Activated naive CD4-positive, alpha-beta T cell treated with anti-CD3 and anti-CD28 coated beads, Interleukin-2, amount 10 ng/mL, durations not matched to agents 7 days and 5 days (primary cell): ENCODE results near the gene INSYN1.
"Not testable (repeated sequence)": the region's sequence is repeated elsewhere in the genome, so short reads cannot be mapped to it uniquely, and the experiment has no call there.

Source experiments
- CTCF ChIA-PET: fragments of 350-600 bp; sonication (Branson Sonifier 250); formaldehyde crosslinking; loops from one replicate; lab custom pipeline; 2021; ENCODE audit warnings: antibody characterized with exemption; lab: Charles Lee
- DNase-seq: peaks from one replicate; pipeline ENCODE4 v3.0.0-alpha.2; 2020
- H3K27ac Mint-ChIP-seq: one replicate; pipeline ENCODE4 v1.8.0; 2021; ENCODE audit warnings: mild to moderate bottlenecking, moderate library complexity, mixed read lengths
- H3K27me3 Mint-ChIP-seq: one replicate; pipeline ENCODE4 v1.8.0; 2021; ENCODE audit warnings: mild to moderate bottlenecking, mixed read lengths
- H3K36me3 Mint-ChIP-seq: one replicate; pipeline ENCODE4 v1.8.0; 2021; ENCODE audit warnings: mixed read lengths
- H3K4me1 Mint-ChIP-seq: one replicate; pipeline ENCODE4 v1.8.0; 2021; ENCODE audit warnings: mixed read lengths
- H3K4me3 Mint-ChIP-seq: one replicate; pipeline ENCODE4 v1.8.0; 2021; ENCODE audit warnings: mild to moderate bottlenecking, moderate library complexity, mixed read lengths
- H3K9me3 Mint-ChIP-seq: one replicate; pipeline ENCODE4 v1.8.0; 2021; ENCODE audit warnings: mixed read lengths

INSYN1 gene

DNA sequence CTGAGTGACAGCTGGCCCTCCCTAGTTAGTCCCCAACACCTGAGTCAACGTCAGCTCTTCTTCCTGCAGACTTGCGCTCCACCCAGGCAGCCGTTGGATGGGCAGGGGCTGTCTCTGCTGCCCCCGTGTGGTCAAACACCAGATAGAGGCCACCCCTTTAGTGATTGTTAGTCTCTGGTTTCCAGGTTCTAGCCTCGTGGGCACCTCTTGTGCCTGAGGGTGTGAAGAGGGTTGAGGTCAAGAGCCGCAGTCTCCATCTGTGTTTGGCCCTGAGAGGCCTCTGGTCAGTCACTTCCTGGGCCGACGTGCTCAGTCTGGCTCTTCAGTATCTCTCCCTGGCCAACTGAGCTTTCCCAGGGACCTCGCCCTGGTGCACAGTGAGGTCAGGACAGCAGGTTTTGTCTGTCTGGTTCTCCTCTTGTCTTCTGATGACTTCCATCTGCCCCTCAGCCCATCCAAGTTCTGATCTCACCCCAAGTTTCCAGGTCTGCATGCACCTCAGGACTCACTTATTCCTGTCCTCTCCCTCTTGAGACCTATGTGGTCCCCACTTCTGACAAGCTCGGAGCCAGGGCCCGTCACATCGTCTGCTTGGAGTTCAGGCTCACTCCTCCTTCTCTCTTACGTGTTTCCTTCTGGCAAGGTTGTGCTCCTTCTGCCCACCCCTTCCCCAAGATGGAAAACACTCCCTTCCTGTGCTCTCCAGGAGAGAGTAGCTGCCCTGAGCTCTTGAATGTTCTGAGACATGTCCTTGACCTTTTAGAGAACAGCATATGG, 48.1 kb downstream of the INSYN1 start:
- Mint-ChIP-seq H3K27me3 (peaks cover 38% of the 10 kb centered on the region), H3K27ac (no peak overlapping the region), H3K36me3 (no peaks in the 10 kb centered on the region), H3K4me1 (peaks cover 4% of the 10 kb centered on the region), H3K9me3 (no peaks in the 10 kb centered on the region), H3K4me3 (no peak overlapping the region)
- peak; percentile 80 for DNase-seq
- CTCF ChIA-PET, result interaction anchor here (0.6 to 10.9 kb wide), 27 partner anchors 8 to 468 kb away, joined by 3 to 275 read pairs (median 4); partner anchors contain the start of gene NPTN

DNA sequence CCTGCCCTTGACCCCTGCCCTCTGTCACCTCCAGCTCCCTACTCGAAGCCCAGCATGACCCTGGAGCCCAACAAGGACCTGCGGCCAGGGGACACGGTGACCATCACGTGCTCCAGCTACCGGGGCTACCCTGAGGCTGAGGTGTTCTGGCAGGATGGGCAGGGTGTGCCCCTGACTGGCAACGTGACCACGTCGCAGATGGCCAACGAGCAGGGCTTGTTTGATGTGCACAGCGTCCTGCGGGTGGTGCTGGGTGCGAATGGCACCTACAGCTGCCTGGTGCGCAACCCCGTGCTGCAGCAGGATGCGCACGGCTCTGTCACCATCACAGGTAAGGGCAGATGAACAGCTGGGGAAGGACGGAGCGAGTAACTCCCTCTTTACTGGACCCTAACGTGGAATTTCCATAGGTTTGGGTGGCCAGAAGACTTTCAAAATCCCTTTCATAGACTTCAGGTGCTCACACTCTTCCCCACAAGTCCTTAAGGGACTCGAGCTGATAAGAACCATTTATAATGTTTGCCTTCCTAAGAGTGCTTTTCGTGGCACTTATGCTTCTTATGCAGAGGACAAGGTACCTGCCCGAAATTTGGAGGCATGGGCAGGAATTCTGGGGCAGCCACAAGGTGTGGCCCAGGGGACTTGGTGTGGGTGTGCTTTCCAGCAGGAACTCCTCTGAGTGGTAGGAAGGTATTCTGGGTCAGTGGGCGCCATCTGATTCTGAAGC, 48.8 kb downstream of the INSYN1 start:
- not testable (repeated sequence) for H3K36me3 Mint-ChIP-seq, DNase-seq
- H3K27me3 Mint-ChIP-seq, result peaks cover 45% of the 10 kb centered on the region

DNA sequence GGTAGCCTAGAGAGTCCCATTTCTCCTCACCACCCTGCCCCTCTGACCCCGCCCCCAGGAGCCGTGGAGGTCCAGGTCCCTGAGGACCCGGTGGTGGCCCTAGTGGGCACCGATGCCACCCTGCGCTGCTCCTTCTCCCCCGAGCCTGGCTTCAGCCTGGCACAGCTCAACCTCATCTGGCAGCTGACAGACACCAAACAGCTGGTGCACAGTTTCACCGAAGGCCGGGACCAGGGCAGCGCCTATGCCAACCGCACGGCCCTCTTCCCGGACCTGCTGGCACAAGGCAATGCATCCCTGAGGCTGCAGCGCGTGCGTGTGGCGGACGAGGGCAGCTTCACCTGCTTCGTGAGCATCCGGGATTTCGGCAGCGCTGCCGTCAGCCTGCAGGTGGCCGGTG, 49.5 kb downstream of the INSYN1 start:
- DNase-seq, H3K4me3 Mint-ChIP-seq, H3K9me3 Mint-ChIP-seq, H3K27ac Mint-ChIP-seq, H3K36me3 Mint-ChIP-seq, H3K4me1 Mint-ChIP-seq: not testable (repeated sequence)
- H3K27me3 Mint-ChIP-seq, result peaks cover 52% of the 10 kb centered on the region
- CTCF ChIA-PET, result interaction anchor here (2.8 to 10.9 kb wide), 2 partner anchors 25 to 69 kb away, joined by 34 to 275 read pairs; partner anchors contain the start of gene NPTN

More for the DNA sequence above, 48.8 kb downstream of the INSYN1 start:
- not testable (repeated sequence) for H3K4me1 Mint-ChIP-seq, H3K4me3 Mint-ChIP-seq, H3K27ac Mint-ChIP-seq, H3K9me3 Mint-ChIP-seq
- CTCF ChIA-PET, result interaction anchor here (0.6 to 10.9 kb wide), 22 partner anchors 9 to 467 kb away, joined by 3 to 275 read pairs (median 4); partner anchors contain the start of gene NPTN

DNA sequence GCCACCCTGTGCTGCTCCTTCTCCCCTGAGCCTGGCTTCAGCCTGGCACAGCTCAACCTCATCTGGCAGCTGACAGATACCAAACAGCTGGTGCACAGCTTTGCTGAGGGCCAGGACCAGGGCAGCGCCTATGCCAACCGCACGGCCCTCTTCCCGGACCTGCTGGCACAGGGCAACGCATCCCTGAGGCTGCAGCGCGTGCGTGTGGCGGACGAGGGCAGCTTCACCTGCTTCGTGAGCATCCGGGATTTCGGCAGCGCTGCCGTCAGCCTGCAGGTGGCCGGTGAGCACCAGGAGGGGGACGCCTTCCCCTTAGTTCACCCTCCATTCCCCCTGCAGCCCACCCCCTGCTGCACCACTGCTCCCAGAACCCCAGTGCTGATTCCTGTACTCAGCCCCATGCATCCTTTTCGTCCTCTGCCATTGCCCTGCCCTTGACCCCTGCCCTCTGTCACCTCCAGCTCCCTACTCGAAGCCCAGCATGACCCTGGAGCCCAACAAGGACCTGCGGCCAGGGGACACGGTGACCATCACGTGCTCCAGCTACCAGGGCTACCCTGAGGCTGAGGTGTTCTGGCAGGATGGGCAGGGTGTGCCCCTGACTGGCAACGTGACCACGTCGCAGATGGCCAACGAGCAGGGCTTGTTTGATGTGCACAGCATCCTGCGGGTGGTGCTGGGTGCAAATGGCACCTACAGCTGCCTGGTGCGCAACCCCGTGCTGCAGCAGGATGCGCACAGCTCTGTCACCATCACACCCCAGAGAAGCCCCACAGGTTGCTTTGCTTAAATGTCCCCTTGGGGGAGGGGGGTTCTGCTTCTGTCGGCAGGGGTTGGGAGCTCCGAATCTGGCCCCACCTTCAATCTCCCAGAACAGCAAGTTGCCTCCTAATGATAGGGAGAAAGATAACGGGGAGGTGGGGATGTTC, 50.6 kb downstream of the INSYN1 start:
- H3K27ac Mint-ChIP-seq, H3K4me3 Mint-ChIP-seq, H3K36me3 Mint-ChIP-seq, H3K9me3 Mint-ChIP-seq, DNase-seq: not testable (repeated sequence)
- H3K27me3 Mint-ChIP-seq, result peaks cover 60% of the 10 kb centered on the region
- H3K4me1 Mint-ChIP-seq, result peaks cover 12% of the 10 kb centered on the region
- CTCF ChIA-PET, result interaction anchor here (10.9 kb wide), 1 partner anchor 68 kb away, joined by 275 read pairs; the partner anchor contains the start of gene NPTN

DNA sequence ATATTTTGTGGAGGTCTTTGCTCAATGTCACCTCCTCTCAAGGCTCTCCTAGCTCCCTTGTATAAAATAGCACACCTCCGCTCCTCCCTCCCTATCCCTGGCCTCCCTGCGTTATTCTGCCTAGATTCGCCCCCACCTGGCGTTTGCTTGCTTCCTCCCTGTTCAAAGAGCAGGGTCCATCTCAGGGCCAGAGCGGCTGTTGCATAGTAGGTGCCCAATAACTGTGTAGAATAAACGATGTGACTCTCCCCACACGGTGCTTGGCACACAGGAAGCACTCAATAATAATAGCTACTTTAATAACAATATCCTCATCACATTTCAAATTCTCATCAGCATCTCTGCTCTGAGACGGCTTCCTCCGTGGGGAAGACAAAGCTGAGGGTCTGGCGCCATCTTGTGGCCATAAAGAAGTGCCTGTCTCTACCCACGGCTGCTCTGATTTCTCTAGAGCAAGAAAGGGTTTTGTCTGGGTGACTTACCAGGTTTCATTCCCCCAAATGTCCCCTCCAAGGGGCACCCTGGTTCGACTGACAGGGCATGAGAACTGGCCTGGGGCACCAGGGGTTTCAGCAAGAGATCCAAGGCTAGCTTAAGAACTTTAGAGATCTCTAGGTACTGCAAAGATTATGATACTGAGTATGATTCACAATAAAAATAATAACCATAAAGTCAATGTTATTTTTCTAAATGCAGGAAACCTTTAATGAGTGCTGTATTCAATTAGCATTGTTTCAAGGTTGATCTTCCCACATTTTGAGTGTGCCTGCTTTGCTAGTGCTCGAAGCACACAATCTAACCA, 52.9 kb downstream of the INSYN1 start:
- Mint-ChIP-seq H3K36me3 (no peaks in the 10 kb centered on the region), H3K4me1 (peaks cover 21% of the 10 kb centered on the region), H3K9me3 (no peaks in the 10 kb centered on the region), H3K27ac (no peak overlapping the region), H3K27me3 (peaks cover 72% of the 10 kb centered on the region), H3K4me3 (no peak overlapping the region)
- CTCF ChIA-PET, result interaction anchor here (0.6 to 10.9 kb wide), 19 partner anchors 9 to 459 kb away, joined by 3 to 275 read pairs (median 5); partner anchors contain the start of gene NPTN
- DNase-seq, result peak; percentile 84

DNA sequence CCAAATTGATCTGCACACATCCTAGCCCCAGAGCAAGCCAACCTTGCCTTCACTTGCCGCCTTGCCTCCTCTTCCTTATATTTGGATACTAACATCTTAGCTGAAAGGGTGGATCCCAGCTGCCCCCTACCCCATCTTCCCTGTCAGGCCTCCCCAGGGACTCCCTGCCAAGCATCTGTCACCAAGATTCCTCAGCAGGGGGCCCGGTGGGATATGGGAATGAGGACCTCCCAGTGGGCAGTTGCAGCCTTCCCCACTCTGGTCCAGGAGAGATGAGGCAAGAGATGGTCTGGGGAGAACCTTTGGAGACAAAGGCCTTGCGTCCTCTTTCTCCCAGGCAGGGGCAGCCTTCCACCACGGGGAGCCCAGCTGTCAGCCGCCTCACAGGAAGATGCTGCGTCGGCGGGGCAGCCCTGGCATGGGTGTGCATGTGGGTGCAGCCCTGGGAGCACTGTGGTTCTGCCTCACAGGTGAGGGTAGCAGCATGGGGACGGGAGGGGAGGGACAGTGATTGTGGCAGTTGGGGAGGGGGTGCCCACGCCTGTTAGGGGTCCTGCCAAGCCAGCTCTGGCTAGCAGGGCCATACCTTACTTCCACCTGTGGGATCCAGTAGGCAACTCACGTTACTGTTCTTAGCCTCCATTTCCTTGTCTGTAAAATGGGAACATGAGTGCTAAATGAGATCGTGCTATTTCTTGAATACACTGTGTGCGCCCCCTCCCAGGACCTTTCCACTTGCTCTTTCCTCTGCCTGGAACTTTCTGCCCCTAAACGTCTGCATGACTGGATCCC, 53.7 kb downstream of the INSYN1 start:
- no peak for DNase-seq
- Mint-ChIP-seq H3K4me3 (no peak overlapping the region), H3K27me3 (peaks cover 73% of the 10 kb centered on the region), H3K4me1 (peaks cover 19% of the 10 kb centered on the region), H3K27ac (no peak overlapping the region), H3K36me3 (no peaks in the 10 kb centered on the region), H3K9me3 (no peaks in the 10 kb centered on the region)
- CTCF ChIA-PET, result interaction anchor here (0.6 to 10.9 kb wide), 20 partner anchors 8 to 458 kb away, joined by 3 to 275 read pairs (median 5); partner anchors contain the start of gene NPTN

DNA sequence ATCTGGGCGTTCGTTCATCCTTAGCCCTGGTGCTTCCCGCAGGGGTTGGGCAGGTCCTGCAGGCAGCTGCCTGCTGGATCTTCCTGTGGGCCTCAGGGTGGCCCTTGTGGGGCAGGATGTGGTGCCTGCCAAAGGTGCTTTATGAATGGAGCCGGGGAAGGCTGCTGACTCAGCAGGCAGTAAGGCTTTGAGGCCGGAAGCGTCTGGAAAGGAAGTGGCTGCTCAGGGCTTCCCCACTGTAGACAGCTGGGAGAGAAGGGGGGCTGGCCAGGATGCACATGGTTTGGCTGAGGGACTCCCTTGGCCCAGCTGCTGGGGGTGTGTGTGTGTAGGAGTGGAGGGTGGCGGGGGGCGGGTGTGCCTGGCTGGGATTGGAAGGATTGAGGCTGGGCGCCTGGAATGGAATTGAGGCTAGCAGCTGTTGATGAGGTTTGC, 56.1 kb downstream of the INSYN1 start:
- H3K36me3 Mint-ChIP-seq, result no peaks in the 10 kb centered on the region
- H3K27me3 Mint-ChIP-seq, result peaks cover 84% of the 10 kb centered on the region
- peak overlapping the region; percentile 66 for H3K27ac Mint-ChIP-seq
- H3K4me3 Mint-ChIP-seq, result no peak overlapping the region
- DNase-seq, result peak; percentile 88
- no peaks in the 10 kb centered on the region for H3K9me3 Mint-ChIP-seq
- H3K4me1 Mint-ChIP-seq, result peaks cover 25% of the 10 kb centered on the region
- CTCF ChIA-PET, result interaction anchor here (1.0 to 10.9 kb wide), 4 partner anchors 8 to 136 kb away, joined by 3 to 275 read pairs (median 22); partner anchors contain the start of gene NPTN

DNA sequence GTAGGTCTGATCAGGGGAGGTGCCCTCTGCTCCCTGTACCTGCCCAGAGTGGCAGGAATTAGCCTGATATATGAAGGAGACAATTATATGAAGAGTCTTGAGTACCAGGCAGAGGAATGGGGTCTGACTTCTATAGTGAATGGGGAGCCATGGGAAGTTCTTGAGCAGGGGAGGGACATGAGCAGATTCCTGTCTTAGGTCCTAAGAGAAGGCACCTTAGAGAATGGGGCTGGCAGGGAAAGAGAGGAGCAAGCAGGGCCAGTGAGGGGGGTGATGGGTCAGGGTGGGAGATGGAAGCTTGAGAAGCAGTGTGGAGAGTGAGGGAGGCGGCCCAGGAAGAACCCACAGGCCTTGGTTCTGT, 56.5 kb downstream of the INSYN1 start:
- H3K27ac Mint-ChIP-seq, result peak overlapping the region; percentile 66
- peaks cover 25% of the 10 kb centered on the region for H3K4me1 Mint-ChIP-seq
- no peaks in the 10 kb centered on the region for H3K9me3 Mint-ChIP-seq
- CTCF ChIA-PET, result interaction anchor here (1.0 to 10.9 kb wide), 3 partner anchors 9 to 94 kb away, joined by 3 to 275 read pairs (median 5); partner anchors contain the start of gene NPTN
- no peaks in the 10 kb centered on the region for H3K36me3 Mint-ChIP-seq
- no peak overlapping the region for H3K4me3 Mint-ChIP-seq
- peaks cover 84% of the 10 kb centered on the region for H3K27me3 Mint-ChIP-seq
- DNase-seq, result no peak

DNA sequence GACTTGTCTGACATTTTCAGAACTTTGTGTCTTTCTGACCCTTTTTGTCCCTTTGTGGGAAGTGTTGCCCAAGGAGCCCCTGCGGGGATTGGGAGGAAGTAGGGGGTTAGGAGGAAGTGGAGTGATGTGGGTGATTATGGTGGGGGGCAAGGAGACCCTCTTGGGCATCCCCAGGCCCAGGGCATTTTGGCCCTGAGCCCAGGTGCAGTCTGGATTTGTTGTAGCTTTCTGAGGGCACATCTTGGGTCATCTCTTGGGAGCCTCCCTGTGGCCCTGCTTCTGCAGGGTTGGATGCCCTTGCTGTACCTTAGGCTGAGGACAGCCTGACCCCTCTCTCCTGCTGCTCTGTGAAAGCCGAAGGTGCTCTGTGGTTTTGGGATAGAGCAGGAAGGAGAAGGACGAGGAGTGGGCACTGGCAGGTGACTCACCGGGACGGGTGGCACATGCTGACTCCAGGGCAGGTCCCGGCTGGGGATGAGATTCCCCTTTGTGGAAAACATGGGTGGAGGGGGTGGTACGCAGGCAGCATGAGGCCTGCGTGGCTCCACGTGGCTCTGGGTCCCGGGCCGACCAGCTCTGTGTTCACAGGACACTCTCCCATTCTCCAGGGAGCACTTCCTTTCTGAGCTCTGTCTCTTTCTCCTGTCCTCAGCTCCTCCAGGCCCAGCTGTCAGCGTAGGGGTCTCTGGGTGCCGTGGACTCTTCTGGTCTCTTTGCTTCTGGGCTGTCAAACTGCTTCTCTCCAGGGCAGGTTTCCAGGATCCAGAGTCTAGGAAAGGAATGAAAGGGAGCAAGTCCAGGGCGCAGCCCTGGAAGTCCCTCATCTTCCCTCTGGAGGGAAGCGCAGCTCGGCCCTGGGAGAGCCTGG, 57.1 kb downstream of the INSYN1 start:
- H3K36me3 Mint-ChIP-seq, result no peaks in the 10 kb centered on the region
- peaks cover 25% of the 10 kb centered on the region for H3K4me1 Mint-ChIP-seq
- H3K27me3 Mint-ChIP-seq, result peaks cover 80% of the 10 kb centered on the region
- H3K4me3 Mint-ChIP-seq, result no peak overlapping the region
- CTCF ChIA-PET, result interaction anchor here (1.0 to 10.9 kb wide), 5 partner anchors 9 to 93 kb away, joined by 3 to 275 read pairs (median 5); partner anchors contain the start of gene NPTN
- no peaks in the 10 kb centered on the region for H3K9me3 Mint-ChIP-seq
- DNase-seq, result no peak
- no peak overlapping the region for H3K27ac Mint-ChIP-seq

DNA sequence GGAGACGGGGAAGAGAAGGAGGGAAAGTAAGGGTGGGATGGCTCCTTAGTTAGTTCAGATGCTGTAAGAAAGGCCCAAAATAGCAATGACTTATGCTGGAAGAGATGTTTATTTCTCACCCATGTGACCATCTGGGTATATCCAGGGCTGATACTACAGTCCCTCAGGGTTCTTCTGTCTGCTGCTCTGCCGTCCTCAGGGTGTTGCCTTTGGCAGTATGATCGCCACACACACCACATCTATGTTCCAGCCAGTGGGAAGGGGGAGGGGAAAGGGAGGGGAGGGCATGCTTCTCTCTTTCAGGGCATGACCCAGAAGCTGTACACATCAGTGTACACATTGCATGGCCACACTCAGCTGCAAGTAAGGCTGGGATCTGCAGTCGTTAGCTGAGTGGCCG, 58.7 kb downstream of the INSYN1 start:
- Mint-ChIP-seq H3K9me3 (no peaks in the 10 kb centered on the region), H3K4me3 (no peak overlapping the region), H3K4me1 (peaks cover 22% of the 10 kb centered on the region), H3K27me3 (peaks cover 68% of the 10 kb centered on the region), H3K27ac (no peak overlapping the region), H3K36me3 (no peaks in the 10 kb centered on the region)
- CTCF ChIA-PET, result interaction anchor here (0.6 to 3.2 kb wide), 5 partner anchors 14 to 429 kb away, joined by 3 to 18 read pairs (median 3); no protein-coding TSS in a partner anchor
- DNase-seq, result no peak

DNA sequence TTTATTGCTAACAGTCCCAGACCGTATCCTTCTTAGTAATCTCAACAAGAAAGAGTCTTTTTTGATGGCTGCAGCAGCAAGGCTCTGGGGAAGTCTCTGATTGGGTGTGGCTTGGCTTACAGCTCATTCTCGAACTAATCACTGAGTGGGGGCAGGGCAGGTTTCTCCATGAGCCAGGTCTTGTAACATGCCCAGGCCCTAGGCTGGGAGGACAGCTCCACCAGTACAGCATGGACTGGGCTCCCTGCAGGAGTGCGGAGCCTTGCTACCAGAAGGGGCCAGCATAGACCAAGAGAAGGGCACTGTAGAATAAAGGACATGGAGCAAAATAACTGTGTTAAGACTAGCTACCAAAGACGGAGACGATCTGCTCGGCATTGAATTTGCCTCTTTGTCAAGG, 61.8 kb downstream of the INSYN1 start:
- no peak for DNase-seq
- Mint-ChIP-seq H3K4me3 (no peak overlapping the region), H3K9me3 (no peaks in the 10 kb centered on the region), H3K4me1 (peaks cover 5% of the 10 kb centered on the region), H3K36me3 (no peaks in the 10 kb centered on the region), H3K27me3 (peaks cover 67% of the 10 kb centered on the region), H3K27ac (no peak overlapping the region)
- CTCF ChIA-PET, result interaction anchor here (1.5 to 2.4 kb wide), 3 partner anchors 9 to 55 kb away, joined by 8 to 15 read pairs (median 11); no protein-coding TSS in a partner anchor
